CD14-positive monocyte (primary cell): Measurements from ENCODE around the gene TTC4. TPM values are rescaled to one million over a fixed set of nuclear protein-coding genes. Genes with fewer than 3 reads are reported as not detected.

Experiments used
- DNase-seq, 3 donors: peaks; one replicate each; pipeline ENCODE4 v3.0.0-alpha.2; 2011 to 2022
- H2AFZ ChIP-seq: 2 replicates; pipeline ENCODE4 v1.6.0; 2012; ENCODE audit warnings: mild to moderate bottlenecking, low read depth, low read length, inconsistent platforms; ENCODE audit not compliant: insufficient read depth, poor library complexity, severe bottlenecking
- H3K27ac ChIP-seq, 2 donors: 1 replicate in 1 of 2; 2 replicates in 1 of 2; pipeline ENCODE4 v1.5.1; 2012 to 2013; ENCODE audit warnings: low read length in 2 of 2, control low read depth in 1 of 2, inconsistent platforms in 1 of 2, low read depth in 1 of 2, mild to moderate bottlenecking in 1 of 2
- H3K27me3 ChIP-seq, 2 donors: one replicate each; pipeline versions ENCODE4 v1.6.0 to v1.6.1; 2011 to 2013; ENCODE audit warnings: low read length in 2 of 2; ENCODE audit not compliant: control insufficient read depth in 2 of 2, insufficient read depth in 2 of 2
- H3K36me3 ChIP-seq, 2 donors: replicated peaks in 1 of 2; 1 replicate in 1 of 2; 2 replicates in 1 of 2; pipeline versions ENCODE4 v1.5.1 to v1.6.1; 2012 to 2013; ENCODE audit warnings: low read length in 2 of 2, control low read depth in 1 of 2, inconsistent platforms in 1 of 2, mild to moderate bottlenecking in 1 of 2; ENCODE audit not compliant: insufficient read depth in 2 of 2, control insufficient read depth in 1 of 2
- H3K4me1 ChIP-seq, 2 donors: 1 replicate in 1 of 2; 2 replicates in 1 of 2; pipeline versions ENCODE4 v1.5.1 to v1.6.1; 2012 to 2013; ENCODE audit warnings: low read length in 2 of 2, control low read depth in 1 of 2, inconsistent platforms in 1 of 2, mild to moderate bottlenecking in 1 of 2, moderate library complexity in 1 of 2; ENCODE audit not compliant: insufficient read depth in 2 of 2, control insufficient read depth in 1 of 2
- H3K4me2 ChIP-seq: replicated peaks from 2 replicates; pipeline ENCODE3; 2012; ENCODE audit warnings: low read length, moderate library complexity, mild to moderate bottlenecking; ENCODE audit not compliant: poor library complexity, severe bottlenecking; ENCODE audit errors: extremely low read depth
- H3K4me3 ChIP-seq, 3 experiments: fragments of 200-600 bp in 1 of 3; sonication (generic) in 1 of 3; replicated peaks in 1 of 3; 1 replicate in 2 of 3; 2 replicates in 1 of 3; pipeline ENCODE4 v1.5.1; 2011 to 2013; ENCODE audit warnings: low read length in 3 of 3, mild to moderate bottlenecking in 3 of 3, control low read depth in 2 of 3, low read depth in 2 of 3, inconsistent platforms in 1 of 3, moderate library complexity in 1 of 3
- H3K79me2 ChIP-seq: 2 replicates; pipeline ENCODE4 v1.6.0; 2012; ENCODE audit warnings: mild to moderate bottlenecking, control low read depth, inconsistent platforms, low read length, moderate library complexity; ENCODE audit not compliant: insufficient read depth
- H3K9ac ChIP-seq: 2 replicates; pipeline ENCODE4 v1.6.0; 2017; ENCODE audit warnings: low read length, mild to moderate bottlenecking; ENCODE audit not compliant: insufficient read depth, poor library complexity, severe bottlenecking
- H3K9me3 ChIP-seq, 2 donors: replicated peaks in 1 of 2; 1 replicate in 1 of 2; 2 replicates in 1 of 2; pipeline versions ENCODE4 v1.5.1 to v1.6.1; 2012 to 2013; ENCODE audit warnings: low read length in 2 of 2, control low read depth in 1 of 2; ENCODE audit not compliant: control insufficient read depth in 1 of 2, insufficient read depth in 1 of 2
- H4K20me1 ChIP-seq: 2 replicates; pipeline ENCODE4 v1.6.0; 2012; ENCODE audit warnings: mild to moderate bottlenecking, low read length, control low read depth, moderate library complexity; ENCODE audit not compliant: insufficient read depth
- H3K27ac Mint-ChIP-seq, 7 donors: one replicate each; pipeline ENCODE4 v1.8.0; 2020; ENCODE audit warnings: mild to moderate bottlenecking in 7 of 7, mixed read lengths in 7 of 7, moderate library complexity in 6 of 7, inconsistent platforms in 2 of 7
- H3K27me3 Mint-ChIP-seq, 3 donors: one replicate each; pipeline ENCODE4 v1.8.0; 2021 to 2022; ENCODE audit warnings: low read depth in 3 of 3, mild to moderate bottlenecking in 3 of 3, mixed read lengths in 3 of 3, moderate library complexity in 3 of 3, inconsistent platforms in 1 of 3
- H3K36me3 Mint-ChIP-seq, 2 donors: one replicate each; pipeline ENCODE4 v1.8.0; 2020; ENCODE audit warnings: mixed read lengths in 2 of 2, inconsistent platforms in 1 of 2, mild to moderate bottlenecking in 1 of 2
- H3K4me1 Mint-ChIP-seq: one replicate; pipeline ENCODE4 v1.8.0; 2020; ENCODE audit warnings: mild to moderate bottlenecking, mixed read lengths
- H3K4me3 Mint-ChIP-seq, 2 donors: one replicate each; pipeline ENCODE4 v1.8.0; 2020; ENCODE audit warnings: mild to moderate bottlenecking in 2 of 2, mixed read lengths in 2 of 2, moderate library complexity in 1 of 2
- H3K9me3 Mint-ChIP-seq, 7 donors: one replicate each; pipeline ENCODE4 v1.8.0; 2020 to 2022; ENCODE audit warnings: mixed read lengths in 7 of 7, mild to moderate bottlenecking in 6 of 7, moderate library complexity in 6 of 7, inconsistent platforms in 2 of 7
- CTCF ChIP-seq: fragments of 200-600 bp; IDR thresholded peaks from one replicate; pipeline ENCODE4 v1.8.0; 2022; ENCODE audit warnings: antibody characterized with exemption, mild to moderate bottlenecking
- WGBS: methylation state at CpG from one replicate; pipeline ENCODE4 v1.1.5; 2013; ENCODE audit warnings: missing lambda C conversion rate; ENCODE audit not compliant: insufficient coverage; 5-methylcytosine and 5-hydroxymethylcytosine counted together
- intact Hi-C, 2 donors: fragments of 100-400 bp; cut with micrococcal nuclease; formaldehyde crosslinking; loops; one replicate each; pipeline versions ENCODE4 v1.15.0 to v1.15.1; 2023
- polyA plus RNA-seq, 3 donors: library from polyadenylated mRNA; depleted of rRNA in 1 of 3; unstranded in 2 of 3; stranded (reverse) in 1 of 3; fragments of 300-500 nt in 2 of 3; fragments of >200 nt in 1 of 3; fragmentation: Illumina TruSeq in 2 of 3; gene quantifications; 1 replicate in 2 of 3; 2 replicates in 1 of 3; pipeline ENCODE4 v1.2.3, GENCODE V29; 2012 to 2021

The TTC4 gene
- polyA plus RNA-seq, 3 donors, result 9.2 to 13.3 (median 12.4) TPM

- no peaks in the 10 kb centered on the region for H3K9me3 Mint-ChIP-seq
- intact Hi-C loops, result no loop called here
- no peak overlapping the region for H3K9ac ChIP-seq
- H3K4me3 ChIP-seq, result no peak overlapping the region
- no peak for TF ChIP-seq CTCF
- no peaks in the 10 kb centered on the region for H4K20me1 ChIP-seq
- peaks cover 31 to 55% of the 10 kb centered on the region in 2 donors for H3K36me3 Mint-ChIP-seq
- no peaks in the 10 kb centered on the region for H3K4me1 ChIP-seq
- WGBS, result 100% methylated on average over 2 of the region's 3 CpGs
- no peaks in the 10 kb centered on the region for H3K27me3 ChIP-seq
- no peak overlapping the region for H3K4me3 Mint-ChIP-seq
- H3K4me2 ChIP-seq, result no peak overlapping the region
- no peak overlapping the region for H2AFZ ChIP-seq
- H3K4me1 Mint-ChIP-seq, result no peaks in the 10 kb centered on the region
- no peak overlapping the region for H3K27ac Mint-ChIP-seq
- no peak for DNase-seq
- peaks cover 32 to 48% of the 10 kb centered on the region in 2 donors for H3K36me3 ChIP-seq
- no peaks in the 10 kb centered on the region for H3K79me2 ChIP-seq
- no peak overlapping the region for H3K27ac ChIP-seq
- H3K27me3 Mint-ChIP-seq, result peaks cover 0 to 4% (median 1%) of the 10 kb centered on the region in 3 donors
- H3K9me3 ChIP-seq, result no peaks in the 10 kb centered on the region
Observed at GRCh38 chr1:54744696-54745095, 29.0 kb downstream of the TTC4 start.

- 97% methylated on average over 6 of the region's 6 CpGs for WGBS
- intact Hi-C loops, result no loop called here
- no peak overlapping the region for H3K27ac ChIP-seq
- no peak for TF ChIP-seq CTCF
- DNase-seq, result no peak
- no peak overlapping the region for H2AFZ ChIP-seq
- H3K4me2 ChIP-seq, result no peak overlapping the region
- H4K20me1 ChIP-seq, result no peaks in the 10 kb centered on the region
- Mint-ChIP-seq H3K27me3 (peaks cover 1 to 4% (median 2%) of the 10 kb centered on the region in 3 donors), H3K4me1 (no peaks in the 10 kb centered on the region), H3K36me3 (peaks cover 25 to 49% of the 10 kb centered on the region in 2 donors), H3K27ac (peak overlapping the region in 1 of 7 donors; percentile 25), H3K4me3 (peak overlapping the region in 1 of 2 donors; percentile 41), H3K9me3 (no peaks in the 10 kb centered on the region)
- H3K4me1 ChIP-seq, result no peaks in the 10 kb centered on the region
- H3K36me3 ChIP-seq, result peaks cover 26 to 42% of the 10 kb centered on the region in 2 donors
- no peaks in the 10 kb centered on the region for H3K79me2 ChIP-seq
- no peaks in the 10 kb centered on the region for H3K27me3 ChIP-seq
- no peak overlapping the region for H3K9ac ChIP-seq
- no peaks in the 10 kb centered on the region for H3K9me3 ChIP-seq
- H3K4me3 ChIP-seq, result no peak overlapping the region
Observed at GRCh38 chr1:54745274-54745673, 29.6 kb downstream of the TTC4 start.
